Loucy (cell line): ENCODE measurements around the gene KRT74.
A peak's percentile ranks its signal among the peaks of the same experiment; 100 is the strongest.

Experiments
- H2AFZ ChIP-seq: fragments of 200-600 bp; sonication (generic); 2 replicates; pipeline ENCODE4 v1.6.0; 2016; ENCODE audit warnings: antibody characterized with exemption, mild to moderate bottlenecking, low read length, moderate library complexity
- H3F3A ChIP-seq: fragments of 200-600 bp; 2 replicates; pipeline ENCODE4 v1.6.0; 2016; ENCODE audit warnings: antibody characterized with exemption, low read depth, mild to moderate bottlenecking
- H3K27me3 ChIP-seq: fragments of 200-600 bp; sonication (generic); 2 replicates; pipeline ENCODE4 v1.6.1; 2014; ENCODE audit warnings: low read length, mild to moderate bottlenecking; ENCODE audit not compliant: insufficient read depth, poor library complexity, severe bottlenecking
- H3K36me3 ChIP-seq: fragments of 200-600 bp; sonication (generic); 2 replicates; pipeline ENCODE4 v1.6.1; 2016; ENCODE audit warnings: low read length; ENCODE audit not compliant: insufficient read depth
- H3K4me1 ChIP-seq: fragments of 200-600 bp; sonication (generic); 2 replicates; pipeline ENCODE4 v1.5.1; 2014; ENCODE audit warnings: low read length, mild to moderate bottlenecking; ENCODE audit not compliant: insufficient read depth, poor library complexity, severe bottlenecking
- H3K4me2 ChIP-seq: fragments of 200-600 bp; sonication (generic); 2 replicates; pipeline ENCODE4 v1.6.0; 2014; ENCODE audit warnings: antibody characterized with exemption, low read length, low read depth, mild to moderate bottlenecking; ENCODE audit not compliant: poor library complexity, severe bottlenecking
- H3K4me3 ChIP-seq: fragments of 200-600 bp; sonication (generic); 2 replicates; pipeline ENCODE4 v1.5.1; 2014; ENCODE audit warnings: low read length, mild to moderate bottlenecking, mixed read lengths; ENCODE audit not compliant: poor library complexity, severe bottlenecking
- H3K79me2 ChIP-seq: fragments of 200-600 bp; sonication (generic); 2 replicates; pipeline ENCODE4 v1.6.1; 2014; ENCODE audit warnings: low read length; ENCODE audit not compliant: insufficient read depth
- H3K9ac ChIP-seq: fragments of 200-600 bp; sonication (generic); 2 replicates; pipeline ENCODE4 v1.6.0; 2014; ENCODE audit warnings: mild to moderate bottlenecking, low read depth, low read length, moderate library complexity; ENCODE audit not compliant: poor library complexity, severe bottlenecking
- H3K9me2 ChIP-seq: fragments of 200-600 bp; sonication (generic); replicated peaks from 2 replicates; pipeline ENCODE4 v1.6.1; 2016; ENCODE audit warnings: low read depth, low read length, mixed read lengths
- H3K9me3 ChIP-seq: fragments of 200-600 bp; sonication (generic); 2 replicates; pipeline ENCODE4 v1.6.1; 2014; ENCODE audit warnings: mild to moderate bottlenecking, antibody characterized with exemption, low read length, low read depth; ENCODE audit not compliant: insufficient read depth
- H4K20me1 ChIP-seq: fragments of 200-600 bp; sonication (generic); 2 replicates; pipeline ENCODE4 v1.6.0; 2014; ENCODE audit warnings: antibody characterized with exemption, low read length, mild to moderate bottlenecking; ENCODE audit not compliant: insufficient read depth, poor library complexity, severe bottlenecking
- EZH2phosphoT487 ChIP-seq: fragments of 200-600 bp; IDR thresholded peaks from 2 replicates; pipeline ENCODE4 v1.6.1; 2018; ENCODE audit warnings: antibody characterized with exemption, mild to moderate bottlenecking, moderate library complexity, borderline replicate concordance
- TF ChIP-seq, protein P1 (sequence below): fragments of 200-600 bp; sonication (generic); conservative IDR thresholded peaks from 2 replicates; pipeline ENCODE4 v1.5.1; 2014; ENCODE audit warnings: mild to moderate bottlenecking, antibody characterized with exemption, low read length

The KRT74 gene

DNA sequence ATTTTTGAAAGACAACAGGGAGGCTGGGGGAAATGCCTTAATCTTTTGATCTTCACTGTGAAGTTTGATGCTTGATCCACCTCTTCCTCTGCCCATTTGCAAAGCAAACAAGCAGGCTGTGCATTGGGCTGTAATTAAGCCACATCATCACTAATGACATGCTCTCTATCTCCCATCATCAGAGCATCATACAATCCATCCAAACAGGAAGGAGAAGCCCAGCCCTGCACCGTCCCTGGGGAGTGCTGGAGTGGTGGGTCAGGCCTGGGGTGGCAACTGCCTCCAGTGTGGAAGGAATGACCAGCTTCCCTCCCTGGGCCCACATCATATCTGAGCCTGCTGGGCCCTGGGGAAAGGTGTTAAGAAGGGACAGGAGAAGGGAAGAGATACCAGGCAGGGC, 6.9 kb upstream of the KRT74 start:
- Histone ChIP-seq H3K79me2 (no peaks in the 10 kb centered on the region), H2AFZ (no peak overlapping the region; the same call in 1 of the 2 replicates), H3K4me3 (no peak overlapping the region), H3K9ac (peak overlapping the region; percentile 20), H3K36me3 (no peaks in the 10 kb centered on the region), H3K4me2 (peak overlapping the region; percentile 13), H3F3A (no peaks in the 10 kb centered on the region), H3K9me3 (no peaks in the 10 kb centered on the region), H4K20me1 (no peaks in the 10 kb centered on the region), H3K27me3 (no peaks in the 10 kb centered on the region), H3K9me2 (no peaks in the 10 kb centered on the region), H3K4me1 (peaks cover 17% of the 10 kb centered on the region)
- TF ChIP-seq, protein P1, sequence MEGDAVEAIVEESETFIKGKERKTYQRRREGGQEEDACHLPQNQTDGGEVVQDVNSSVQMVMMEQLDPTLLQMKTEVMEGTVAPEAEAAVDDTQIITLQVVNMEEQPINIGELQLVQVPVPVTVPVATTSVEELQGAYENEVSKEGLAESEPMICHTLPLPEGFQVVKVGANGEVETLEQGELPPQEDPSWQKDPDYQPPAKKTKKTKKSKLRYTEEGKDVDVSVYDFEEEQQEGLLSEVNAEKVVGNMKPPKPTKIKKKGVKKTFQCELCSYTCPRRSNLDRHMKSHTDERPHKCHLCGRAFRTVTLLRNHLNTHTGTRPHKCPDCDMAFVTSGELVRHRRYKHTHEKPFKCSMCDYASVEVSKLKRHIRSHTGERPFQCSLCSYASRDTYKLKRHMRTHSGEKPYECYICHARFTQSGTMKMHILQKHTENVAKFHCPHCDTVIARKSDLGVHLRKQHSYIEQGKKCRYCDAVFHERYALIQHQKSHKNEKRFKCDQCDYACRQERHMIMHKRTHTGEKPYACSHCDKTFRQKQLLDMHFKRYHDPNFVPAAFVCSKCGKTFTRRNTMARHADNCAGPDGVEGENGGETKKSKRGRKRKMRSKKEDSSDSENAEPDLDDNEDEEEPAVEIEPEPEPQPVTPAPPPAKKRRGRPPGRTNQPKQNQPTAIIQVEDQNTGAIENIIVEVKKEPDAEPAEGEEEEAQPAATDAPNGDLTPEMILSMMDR = no peak
- TF ChIP-seq EZH2phosphoT487 = no peak

DNA sequence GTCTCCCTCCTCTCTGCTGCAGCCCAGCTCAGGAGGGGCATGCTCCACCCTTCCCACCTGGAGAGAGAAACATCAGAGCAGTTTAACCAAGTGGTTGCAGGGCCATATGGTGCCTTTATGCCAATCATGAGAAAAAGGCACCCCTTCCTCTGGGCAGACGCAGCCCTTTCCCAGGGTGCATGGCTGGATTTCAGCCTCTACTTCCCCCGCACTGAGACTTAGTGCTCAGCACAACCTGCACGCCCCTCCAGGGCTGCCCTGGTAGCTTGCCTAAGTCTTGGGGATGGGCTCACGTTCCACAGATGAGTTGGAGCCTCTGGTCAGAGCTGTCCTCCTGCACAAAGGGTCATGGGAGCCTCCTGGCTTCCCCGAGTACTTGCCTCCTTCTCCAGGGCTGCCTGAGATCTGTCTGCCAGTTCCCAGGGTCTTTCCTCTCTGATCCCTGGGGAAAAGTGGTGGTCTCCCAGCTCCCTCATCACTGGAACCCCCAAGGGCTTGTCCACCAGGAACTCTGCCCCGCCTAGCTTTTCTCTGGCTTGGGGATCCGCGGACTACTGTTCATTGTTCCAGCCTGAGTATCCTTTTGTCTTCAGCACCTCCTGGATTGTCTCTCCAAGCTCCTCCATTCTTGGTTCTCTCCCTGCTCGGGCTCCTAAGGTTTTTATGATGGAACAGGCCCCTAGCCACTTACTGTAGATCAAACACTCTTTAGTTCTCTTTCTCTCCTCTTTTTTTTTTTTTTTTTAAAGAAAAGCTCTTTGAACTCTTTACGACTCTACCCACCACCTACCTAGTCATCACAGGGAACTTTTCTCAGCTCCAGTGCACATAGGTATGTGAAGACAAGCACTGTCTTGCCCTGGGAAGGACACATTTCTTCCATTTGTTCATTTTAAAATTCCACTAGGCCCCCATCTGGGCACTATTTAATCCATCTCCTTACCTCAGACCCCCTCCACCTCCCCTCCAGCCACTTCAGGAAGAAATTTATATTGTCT, 6.1 kb upstream of the KRT74 start:
- Histone ChIP-seq H4K20me1 (no peaks in the 10 kb centered on the region), H3K9me3 (no peaks in the 10 kb centered on the region), H3K36me3 (no peaks in the 10 kb centered on the region), H3F3A (no peaks in the 10 kb centered on the region), H2AFZ (no peak overlapping the region), H3K9me2 (no peaks in the 10 kb centered on the region), H3K4me3 (no peak overlapping the region), H3K27me3 (no peaks in the 10 kb centered on the region), H3K79me2 (no peaks in the 10 kb centered on the region), H3K9ac (peak overlapping the region; percentile 20), H3K4me1 (peaks cover 15% of the 10 kb centered on the region), H3K4me2 (peak overlapping the region; percentile 13)
- no peak for TF ChIP-seq EZH2phosphoT487
- TF ChIP-seq, protein P1 = no peak

DNA sequence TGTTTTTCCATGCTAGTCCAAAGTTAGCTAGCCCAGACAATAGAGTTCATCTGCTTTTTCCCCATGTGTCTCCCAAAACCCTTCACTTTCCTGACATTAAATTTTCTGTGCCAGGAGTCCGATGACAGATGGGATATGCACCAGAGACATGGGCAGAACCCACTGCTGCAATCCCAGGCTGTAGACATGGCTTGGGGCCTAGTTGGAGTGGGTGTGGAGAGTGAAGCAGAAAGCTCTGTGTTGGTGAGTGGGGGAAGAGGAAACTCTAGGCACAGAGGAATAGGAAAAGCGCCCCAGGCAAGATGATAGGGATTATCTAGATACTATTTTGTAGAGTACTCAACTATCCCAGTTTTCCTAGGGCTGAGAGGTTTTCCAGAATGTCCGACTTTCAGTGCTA, 4.8 kb upstream of the KRT74 start:
- Histone ChIP-seq H3F3A (no peaks in the 10 kb centered on the region), H3K9ac (no peak overlapping the region), H3K9me2 (no peaks in the 10 kb centered on the region), H3K4me2 (no peak overlapping the region), H3K36me3 (no peaks in the 10 kb centered on the region), H2AFZ (no peak overlapping the region), H3K4me3 (no peak overlapping the region), H4K20me1 (no peaks in the 10 kb centered on the region), H3K79me2 (no peaks in the 10 kb centered on the region), H3K27me3 (no peaks in the 10 kb centered on the region), H3K4me1 (peaks cover 19% of the 10 kb centered on the region), H3K9me3 (no peaks in the 10 kb centered on the region)
- TF ChIP-seq, protein P1 = no peak
- no peak for TF ChIP-seq EZH2phosphoT487
